ENCODE results near the gene PASK.
"Not testable (repeated sequence)": the region's sequence is repeated elsewhere in the genome, so short reads cannot be mapped to it uniquely, and the experiment has no call there.

Gene PASK

DNA sequence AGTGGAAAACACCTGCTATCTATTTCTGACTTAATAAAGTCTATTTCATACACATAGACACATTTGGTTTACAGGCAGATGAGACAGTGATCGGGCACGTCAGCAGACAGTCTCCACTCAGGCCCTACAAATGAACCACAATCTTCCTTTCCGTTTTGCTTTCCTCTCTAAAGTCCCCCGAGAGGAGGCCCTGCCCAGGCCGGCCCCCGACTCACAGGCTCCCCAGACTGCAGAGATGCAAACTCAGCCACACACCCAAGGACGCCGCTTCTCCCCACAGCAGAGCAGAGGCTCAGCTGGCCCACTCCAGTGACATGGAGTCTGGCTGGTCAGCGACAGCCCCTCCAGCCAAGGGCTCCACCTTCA is 37.8 kb downstream of the PASK start:
- Histone ChIP-seq H2AFZ (ENCODE audit: low read depth, low read length) (no peak overlapping the region), H3K36me3 (ENCODE audit: insufficient read depth, low read length) (peaks cover 48% of the 10 kb centered on the region), H3K27me3 (ENCODE audit: insufficient read depth, low read length) (no peaks in the 10 kb centered on the region), H3K9me3 (ENCODE audit: low read length) (no peaks in the 10 kb centered on the region), H3K4me3 (ENCODE audit: low read length) (no peak overlapping the region), H3K4me1 (ENCODE audit: insufficient read depth, low read length) (no peaks in the 10 kb centered on the region)

DNA sequence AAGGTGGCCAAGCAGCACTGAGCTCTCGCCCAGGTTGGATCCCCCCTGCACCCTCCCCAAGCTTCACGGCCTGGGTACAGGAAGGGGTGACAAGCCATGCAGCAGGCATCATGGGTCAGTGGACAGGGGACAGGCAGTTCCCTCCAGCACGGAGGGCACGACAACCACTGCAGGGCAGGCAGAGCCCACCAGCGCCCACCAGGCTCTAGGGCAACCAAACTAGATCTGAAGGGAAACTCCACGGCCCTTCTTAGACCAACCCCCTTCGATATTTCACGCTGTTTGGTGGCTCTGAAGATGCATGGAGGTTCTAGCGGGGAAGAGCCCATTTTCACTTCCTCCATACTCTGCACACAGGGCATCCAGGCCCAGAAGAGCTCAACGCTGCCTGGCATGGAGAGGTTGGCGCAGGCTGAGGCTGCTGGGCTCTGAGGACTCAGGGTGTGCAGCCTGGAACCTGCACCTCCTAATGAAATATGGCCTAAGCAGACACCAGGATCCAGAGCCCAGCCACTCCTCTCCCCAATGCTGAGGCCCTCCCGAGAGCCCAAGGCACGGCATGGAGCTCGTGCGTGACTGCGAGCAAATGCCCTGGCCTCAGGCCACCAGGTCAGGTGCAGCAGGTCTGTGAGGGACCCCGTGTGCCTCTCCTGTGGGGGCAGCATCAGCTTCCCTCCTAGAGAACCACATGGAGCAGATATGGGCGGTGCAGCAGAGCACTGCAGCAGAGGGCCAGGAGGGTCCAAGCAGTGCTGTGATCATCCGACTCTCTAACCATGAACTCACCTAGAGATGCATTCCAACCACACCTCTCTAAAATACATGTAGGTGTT is 38.4 kb downstream of the PASK start:
- H3K27me3 ChIP-seq (ENCODE audit: insufficient read depth, low read length): no peaks in the 10 kb centered on the region
- H3K36me3 ChIP-seq (ENCODE audit: insufficient read depth, low read length): peaks cover 47% of the 10 kb centered on the region

DNA sequence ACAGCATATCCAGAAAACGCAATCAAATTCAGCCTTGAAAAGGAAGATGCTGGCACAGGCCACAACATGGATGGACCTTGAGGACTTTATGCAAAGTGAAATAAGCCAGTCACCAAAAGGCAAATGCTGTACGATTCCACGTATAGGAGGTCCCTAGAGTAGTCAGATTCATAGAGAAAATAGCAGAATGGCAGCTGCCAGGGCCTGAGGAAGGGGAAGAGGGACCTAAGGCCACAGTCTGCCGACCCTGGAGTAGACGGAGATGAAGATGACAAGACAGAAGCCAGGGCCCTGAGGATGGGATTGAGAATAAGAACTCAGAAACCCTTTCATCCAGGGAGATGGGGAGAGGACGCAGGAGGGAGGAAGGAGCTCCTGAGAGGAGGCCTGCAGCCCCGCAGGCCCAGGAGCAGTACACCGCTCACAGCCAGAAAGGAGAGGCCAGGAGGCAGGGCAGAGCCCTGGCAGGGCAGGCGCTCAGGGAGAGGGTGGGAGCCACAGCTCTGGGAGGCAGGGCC is 39.1 kb downstream of the PASK start:
- Histone ChIP-seq H3K9me3 (ENCODE audit: low read length) (no peaks in the 10 kb centered on the region), H3K4me3 (ENCODE audit: low read length) (no peak overlapping the region), H3K27me3 (ENCODE audit: insufficient read depth, low read length) (no peaks in the 10 kb centered on the region), H3K4me1 (ENCODE audit: insufficient read depth, low read length) (no peaks in the 10 kb centered on the region), H2AFZ (ENCODE audit: low read depth, low read length) (no peak overlapping the region), H3K36me3 (ENCODE audit: insufficient read depth, low read length) (peaks cover 42% of the 10 kb centered on the region)

More for the DNA sequence above, 38.4 kb downstream of the PASK start:
- no peaks in the 10 kb centered on the region for H3K9me3 ChIP-seq (ENCODE audit: low read length)
- H3K4me3 ChIP-seq (ENCODE audit: low read length): no peak overlapping the region
- H2AFZ ChIP-seq (ENCODE audit: low read depth, low read length): no peak overlapping the region
- no peaks in the 10 kb centered on the region for H3K4me1 ChIP-seq (ENCODE audit: insufficient read depth, low read length)

DNA sequence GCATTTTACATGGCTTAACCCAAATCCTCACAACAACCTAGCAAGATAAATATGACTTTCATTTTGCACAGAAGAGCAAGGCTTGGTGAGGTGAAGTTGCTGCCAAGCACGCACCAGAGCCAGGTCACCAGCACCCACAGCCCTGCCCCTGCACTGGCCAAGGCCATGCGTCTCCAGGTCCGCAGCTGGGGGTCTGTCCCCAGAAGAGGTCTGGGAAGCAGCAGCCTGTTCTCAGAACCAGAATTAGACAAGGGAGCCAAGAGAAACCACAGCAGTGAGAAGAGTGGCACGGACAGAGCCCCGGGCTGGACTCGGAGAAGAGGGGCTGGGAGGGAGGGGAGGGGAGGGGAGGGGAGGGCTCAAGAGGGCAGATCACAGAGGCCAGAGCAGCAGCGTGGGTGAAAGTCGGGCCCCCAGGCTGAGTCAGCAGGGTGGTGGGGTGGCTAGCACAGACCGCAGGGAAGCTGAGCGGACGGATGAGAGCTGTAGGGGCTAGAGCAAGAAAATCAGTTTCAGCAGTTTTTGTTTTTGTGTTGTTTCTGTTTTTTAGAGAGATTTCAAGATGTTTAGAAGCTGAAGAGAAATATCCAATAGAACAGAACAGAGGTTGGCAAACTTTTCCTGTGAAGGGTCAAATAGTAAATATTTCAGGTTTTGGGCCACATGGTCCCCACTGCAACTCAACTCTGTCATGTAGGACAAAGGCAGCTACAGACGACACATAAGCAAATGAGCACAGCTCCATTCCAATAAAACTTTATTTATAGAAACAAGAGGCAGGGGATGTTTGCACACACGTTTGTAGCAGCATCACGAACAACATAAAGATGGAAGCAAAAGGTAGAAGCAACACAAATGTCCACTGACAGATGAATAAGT is 39.8 kb downstream of the PASK start:
- Histone ChIP-seq H3K4me1 (ENCODE audit: insufficient read depth, low read length) (no peaks in the 10 kb centered on the region), H2AFZ (ENCODE audit: low read depth, low read length) (no peak overlapping the region), H3K36me3 (ENCODE audit: insufficient read depth, low read length) (peaks cover 35% of the 10 kb centered on the region), H3K9me3 (ENCODE audit: low read length) (no peaks in the 10 kb centered on the region), H3K27me3 (ENCODE audit: insufficient read depth, low read length) (no peaks in the 10 kb centered on the region), H3K4me3 (ENCODE audit: low read length) (no peak overlapping the region)

DNA sequence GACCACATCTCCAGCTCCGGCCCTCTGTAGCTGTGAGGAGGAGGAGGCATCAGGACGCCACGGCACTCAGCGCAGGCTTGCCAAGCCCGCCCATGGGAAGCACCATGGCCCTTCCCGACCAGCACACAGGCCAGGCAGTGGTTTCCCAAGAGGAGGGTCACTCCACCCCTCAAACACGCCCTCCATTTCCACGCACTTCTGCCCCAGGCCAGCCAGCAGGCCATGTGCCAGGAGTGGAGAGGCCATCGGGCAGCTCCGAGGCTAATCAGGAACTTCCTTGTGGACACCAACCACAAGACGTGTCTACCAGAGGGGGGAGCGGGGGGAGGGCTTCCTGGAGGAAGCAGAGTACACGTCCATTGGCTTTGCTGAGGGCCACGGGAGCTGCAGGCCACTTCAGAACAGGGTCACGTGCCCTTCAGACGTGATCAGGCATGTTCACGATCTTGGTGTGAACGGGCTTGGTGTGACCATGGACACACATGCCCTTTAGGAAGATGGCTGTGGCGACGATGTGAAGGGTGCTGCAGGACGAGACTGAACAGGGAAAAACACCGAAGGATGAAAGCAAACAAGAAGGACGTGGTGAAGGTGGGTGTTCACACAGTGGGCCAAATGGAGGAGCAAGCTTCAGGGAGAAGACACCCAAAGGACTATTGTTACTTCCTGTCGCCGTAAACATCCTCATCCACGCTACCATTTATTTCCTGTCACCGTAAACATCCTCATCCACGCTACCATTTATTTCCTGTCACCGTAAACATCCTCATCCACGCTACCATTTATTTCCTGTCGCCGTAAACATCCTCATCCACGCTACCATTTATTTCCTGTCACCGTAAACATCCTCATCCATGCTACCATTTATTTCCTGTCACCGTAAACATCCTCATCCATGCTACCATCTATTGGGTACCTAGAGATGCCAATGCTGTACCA is 40.7 kb downstream of the PASK start:
- no peak overlapping the region for H3K4me3 ChIP-seq (ENCODE audit: low read length)
- peaks cover 26% of the 10 kb centered on the region for H3K36me3 ChIP-seq (ENCODE audit: insufficient read depth, low read length)
- no peak overlapping the region for H2AFZ ChIP-seq (ENCODE audit: low read depth, low read length)
- no peaks in the 10 kb centered on the region for H3K27me3 ChIP-seq (ENCODE audit: insufficient read depth, low read length)
- peaks cover under 1% of the 10 kb centered on the region for H3K4me1 ChIP-seq (ENCODE audit: insufficient read depth, low read length)
- H3K9me3 ChIP-seq (ENCODE audit: low read length): no peaks in the 10 kb centered on the region

GRCh38 chr2:241107031-241107783 is 42.1 kb downstream of the PASK start:
- Histone ChIP-seq H3K36me3 (ENCODE audit: insufficient read depth, low read length) (peaks cover 25% of the 10 kb centered on the region), H3K27me3 (ENCODE audit: insufficient read depth, low read length) (no peaks in the 10 kb centered on the region), H2AFZ (ENCODE audit: low read depth, low read length) (no peak overlapping the region)

DNA sequence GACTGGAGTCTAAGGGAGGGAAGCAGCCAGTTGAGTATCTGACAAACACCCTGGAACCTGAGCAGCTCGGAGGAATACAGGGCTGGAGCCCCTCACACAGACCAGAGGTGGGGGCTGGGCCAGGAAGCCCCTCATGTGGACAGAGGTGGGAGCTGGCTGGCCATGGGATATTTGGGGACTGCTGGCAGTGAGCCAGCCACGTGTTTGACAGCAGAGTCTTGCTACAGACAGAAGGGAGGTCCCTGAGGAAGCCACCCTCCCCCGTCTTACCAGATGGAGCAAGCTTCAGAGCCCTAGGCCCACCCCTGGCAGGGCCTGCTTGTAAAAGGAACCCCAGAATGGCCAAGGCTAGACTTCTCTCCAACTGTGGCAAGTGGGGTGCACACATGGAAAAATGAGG is 43.6 kb downstream of the PASK start:
- Histone ChIP-seq H3K27me3 (ENCODE audit: insufficient read depth, low read length) (no peaks in the 10 kb centered on the region), H2AFZ (ENCODE audit: low read depth, low read length) (no peak overlapping the region), H3K4me3 (ENCODE audit: low read length) (no peak overlapping the region), H3K36me3 (ENCODE audit: insufficient read depth, low read length) (peaks cover 28% of the 10 kb centered on the region), H3K9me3 (ENCODE audit: low read length) (no peaks in the 10 kb centered on the region), H3K4me1 (ENCODE audit: insufficient read depth, low read length) (peaks cover 15% of the 10 kb centered on the region)

More at GRCh38 chr2:241107031-241107783, 42.1 kb downstream of the PASK start:
- Histone ChIP-seq H3K4me1 (ENCODE audit: insufficient read depth, low read length) (peaks cover 6% of the 10 kb centered on the region), H3K9me3 (ENCODE audit: low read length) (no peaks in the 10 kb centered on the region), H3K4me3 (ENCODE audit: low read length) (no peak overlapping the region)

DNA sequence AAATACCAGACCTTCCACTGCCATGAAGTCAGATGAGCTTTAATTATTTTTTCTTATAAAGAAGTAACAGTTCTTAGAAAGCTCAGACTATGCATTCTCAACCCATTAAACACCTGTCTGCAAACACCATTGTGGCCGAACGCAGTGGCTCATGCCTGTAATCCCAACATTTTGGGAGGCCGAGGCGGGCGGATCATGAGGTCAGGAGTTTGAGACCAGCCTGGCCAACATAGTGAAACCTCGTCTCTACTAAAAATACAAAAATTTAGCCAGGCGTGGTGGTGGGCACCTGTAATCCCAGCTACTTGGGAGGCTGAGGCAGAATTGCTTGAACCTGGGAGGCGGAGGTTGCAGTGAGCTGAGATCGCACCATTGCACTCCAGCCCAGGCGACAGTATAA is 44.7 kb downstream of the PASK start:
- H3K4me3 ChIP-seq (ENCODE audit: low read length); H2AFZ ChIP-seq (ENCODE audit: low read depth, low read length); H3K9me3 ChIP-seq (ENCODE audit: low read length); H3K27me3 ChIP-seq (ENCODE audit: insufficient read depth, low read length): not testable (repeated sequence)
- Histone ChIP-seq H3K4me1 (ENCODE audit: insufficient read depth, low read length) (peaks cover 16% of the 10 kb centered on the region), H3K36me3 (ENCODE audit: insufficient read depth, low read length) (peaks cover 30% of the 10 kb centered on the region)

GRCh38 chr2:241103176-241103595 is 46.1 kb downstream of the PASK start:
- Histone ChIP-seq H3K36me3 (ENCODE audit: insufficient read depth, low read length) (peaks cover 38% of the 10 kb centered on the region), H3K4me3 (ENCODE audit: low read length) (peak overlapping the region; percentile 94), H3K4me1 (ENCODE audit: insufficient read depth, low read length) (peaks cover 16% of the 10 kb centered on the region), H2AFZ (ENCODE audit: low read depth, low read length) (peak overlapping the region; percentile 99), H3K9me3 (ENCODE audit: low read length) (no peaks in the 10 kb centered on the region), H3K27me3 (ENCODE audit: insufficient read depth, low read length) (no peaks in the 10 kb centered on the region)

DNA sequence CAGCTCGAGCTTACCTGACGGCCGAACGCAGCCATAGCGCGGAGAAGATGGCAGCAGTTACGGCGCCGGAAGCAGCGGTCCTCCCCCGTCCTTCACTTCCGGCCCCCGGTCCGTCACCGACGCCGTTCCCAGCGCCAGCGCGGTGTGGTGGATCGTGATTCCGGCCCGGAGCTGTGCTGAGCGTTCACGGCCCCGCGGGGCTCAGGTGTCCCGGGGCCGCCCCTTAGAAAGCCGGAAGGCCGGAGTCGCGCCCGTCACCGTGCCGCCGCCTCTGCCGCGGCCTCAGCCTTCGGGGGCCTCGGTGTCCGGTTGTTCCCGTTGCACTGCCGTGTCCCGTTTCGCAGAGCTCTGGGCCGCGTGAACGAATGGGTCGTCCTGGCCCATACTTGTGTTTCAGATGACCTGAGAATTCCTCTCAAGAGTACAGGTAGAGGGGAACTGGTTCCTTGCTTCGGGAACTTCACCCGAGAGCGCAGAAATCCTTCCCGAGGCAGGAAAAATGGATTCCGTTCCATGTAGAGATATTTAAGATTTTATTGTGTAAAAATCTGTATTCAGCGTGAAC is 47.0 kb downstream of the PASK start, which contains the start of gene MTERF4:
MTERF4 (minus strand) TSS at position 49 of the 565 bp plus-strand sequence; CDS start at position 35, 14 bp downstream.
- peak within 1 kb of the TSS; percentile 99 for H2AFZ ChIP-seq (ENCODE audit: low read depth, low read length)
- no peaks in the 10 kb centered on the region for H3K9me3 ChIP-seq (ENCODE audit: low read length)
- peaks cover 32% of the 10 kb centered on the region for H3K36me3 ChIP-seq (ENCODE audit: insufficient read depth, low read length)
- peak within 1 kb of the TSS; percentile 94 for H3K4me3 ChIP-seq (ENCODE audit: low read length)
- H3K27me3 ChIP-seq (ENCODE audit: insufficient read depth, low read length): no peaks in the 10 kb centered on the region
- H3K4me1 ChIP-seq (ENCODE audit: insufficient read depth, low read length): peaks cover 16% of the 10 kb centered on the region

- H3K36me3 ChIP-seq (ENCODE audit: insufficient read depth, low read length): peaks cover 49% of the 10 kb centered on the region
- peaks cover 16% of the 10 kb centered on the region for H3K4me1 ChIP-seq (ENCODE audit: insufficient read depth, low read length)
- H3K4me3 ChIP-seq (ENCODE audit: low read length): no peak overlapping the region
- H3K27me3 ChIP-seq (ENCODE audit: insufficient read depth, low read length): no peaks in the 10 kb centered on the region
- H3K9me3 ChIP-seq (ENCODE audit: low read length): no peaks in the 10 kb centered on the region
- H2AFZ ChIP-seq (ENCODE audit: low read depth, low read length): no peak overlapping the region
These were observed 50.0 kb downstream of the PASK start for GRCh38 chr2:241099246-241099645.
